ENCODE measurements around the gene GALNT10.

GRCh38 chr5:154146409-154146808, 44.1 kb upstream of the GALNT10 start:
- TF ChIP-seq, protein P1, sequence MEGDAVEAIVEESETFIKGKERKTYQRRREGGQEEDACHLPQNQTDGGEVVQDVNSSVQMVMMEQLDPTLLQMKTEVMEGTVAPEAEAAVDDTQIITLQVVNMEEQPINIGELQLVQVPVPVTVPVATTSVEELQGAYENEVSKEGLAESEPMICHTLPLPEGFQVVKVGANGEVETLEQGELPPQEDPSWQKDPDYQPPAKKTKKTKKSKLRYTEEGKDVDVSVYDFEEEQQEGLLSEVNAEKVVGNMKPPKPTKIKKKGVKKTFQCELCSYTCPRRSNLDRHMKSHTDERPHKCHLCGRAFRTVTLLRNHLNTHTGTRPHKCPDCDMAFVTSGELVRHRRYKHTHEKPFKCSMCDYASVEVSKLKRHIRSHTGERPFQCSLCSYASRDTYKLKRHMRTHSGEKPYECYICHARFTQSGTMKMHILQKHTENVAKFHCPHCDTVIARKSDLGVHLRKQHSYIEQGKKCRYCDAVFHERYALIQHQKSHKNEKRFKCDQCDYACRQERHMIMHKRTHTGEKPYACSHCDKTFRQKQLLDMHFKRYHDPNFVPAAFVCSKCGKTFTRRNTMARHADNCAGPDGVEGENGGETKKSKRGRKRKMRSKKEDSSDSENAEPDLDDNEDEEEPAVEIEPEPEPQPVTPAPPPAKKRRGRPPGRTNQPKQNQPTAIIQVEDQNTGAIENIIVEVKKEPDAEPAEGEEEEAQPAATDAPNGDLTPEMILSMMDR (IDR thresholded peaks at IDR 0.05; ENCODE audit: control extremely low read depth in 1 of 3, insufficient read depth in 1 of 3, low read depth in 1 of 3, low read length in 3 of 3) = no peak
- no peak for TF ChIP-seq SIX5 (IDR thresholded peaks at IDR 0.05; ENCODE audit: low read depth, low read length)
- TF ChIP-seq, protein P2, sequence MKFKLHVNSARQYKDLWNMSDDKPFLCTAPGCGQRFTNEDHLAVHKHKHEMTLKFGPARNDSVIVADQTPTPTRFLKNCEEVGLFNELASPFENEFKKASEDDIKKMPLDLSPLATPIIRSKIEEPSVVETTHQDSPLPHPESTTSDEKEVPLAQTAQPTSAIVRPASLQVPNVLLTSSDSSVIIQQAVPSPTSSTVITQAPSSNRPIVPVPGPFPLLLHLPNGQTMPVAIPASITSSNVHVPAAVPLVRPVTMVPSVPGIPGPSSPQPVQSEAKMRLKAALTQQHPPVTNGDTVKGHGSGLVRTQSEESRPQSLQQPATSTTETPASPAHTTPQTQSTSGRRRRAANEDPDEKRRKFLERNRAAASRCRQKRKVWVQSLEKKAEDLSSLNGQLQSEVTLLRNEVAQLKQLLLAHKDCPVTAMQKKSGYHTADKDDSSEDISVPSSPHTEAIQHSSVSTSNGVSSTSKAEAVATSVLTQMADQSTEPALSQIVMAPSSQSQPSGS (IDR thresholded peaks at IDR 0.05; ENCODE audit: low read length) = no peak
- TF ChIP-seq POLR2A (IDR thresholded peaks at IDR 0.05; ENCODE audit: control extremely low read depth in 1 of 2, low read depth in 2 of 2, low read length in 2 of 2) = no peak
- no peak for TF ChIP-seq EP300 (IDR thresholded peaks at IDR 0.05; ENCODE audit: borderline replicate concordance in 1 of 2, low read depth in 2 of 2, low read length in 2 of 2)
- no peak for TF ChIP-seq SRF (IDR thresholded peaks at IDR 0.05; ENCODE audit: low read depth, low read length)
- no peak for TF ChIP-seq EGR1 (IDR thresholded peaks at IDR 0.05; ENCODE audit: borderline replicate concordance, low read depth, low read length)
- no peak for TF ChIP-seq EZH2 (IDR thresholded peaks at IDR 0.05; ENCODE audit: low read depth, low read length, severe bottlenecking)
- no peak for TF ChIP-seq TEAD4 (IDR thresholded peaks at IDR 0.05; ENCODE audit: low read depth, low read length)
- TF ChIP-seq YY1 (IDR thresholded peaks at IDR 0.05; ENCODE audit: low read depth, low read length) = no peak
- TF ChIP-seq, protein P3, sequence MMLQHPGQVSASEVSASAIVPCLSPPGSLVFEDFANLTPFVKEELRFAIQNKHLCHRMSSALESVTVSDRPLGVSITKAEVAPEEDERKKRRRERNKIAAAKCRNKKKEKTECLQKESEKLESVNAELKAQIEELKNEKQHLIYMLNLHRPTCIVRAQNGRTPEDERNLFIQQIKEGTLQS (IDR thresholded peaks at IDR 0.05; ENCODE audit: insufficient read depth, low read depth, low read length) = no peak
- TF ChIP-seq POLR2AphosphoS5 (IDR thresholded peaks at IDR 0.05; ENCODE audit: low read depth, low read length) = no peak
- TF ChIP-seq SIN3A (conservative IDR thresholded peaks at IDR 0.05 in 1 of 2, IDR thresholded peaks at IDR 0.05 in 1 of 2; ENCODE audit: low read depth in 1 of 2, low read length in 2 of 2) = no peak
